Ishikawa (cell line): ENCODE results near the gene GJB6.

Source experiments
- CEBPB ChIP-seq: IDR thresholded peaks from 2 replicates; pipeline ENCODE4 v1.6.1; 2012
- CREB1 ChIP-seq: IDR thresholded peaks from 2 replicates; pipeline ENCODE4 v1.6.1; 2012; ENCODE audit warnings: low read depth
- EGR1 ChIP-seq: IDR thresholded peaks from 2 replicates; pipeline ENCODE4 v1.6.1; 2012
- EP300 ChIP-seq: IDR thresholded peaks from 2 replicates; pipeline ENCODE4 v1.6.1; 2012; ENCODE audit warnings: borderline replicate concordance
- FOXM1 ChIP-seq: IDR thresholded peaks from 2 replicates; pipeline ENCODE4 v1.6.1; 2012; ENCODE audit warnings: low read depth, borderline replicate concordance
- NFIC ChIP-seq: IDR thresholded peaks from 2 replicates; pipeline ENCODE4 v1.6.1; 2012
- RAD21 ChIP-seq: IDR thresholded peaks from 2 replicates; pipeline ENCODE4 v1.6.1; 2012; ENCODE audit warnings: low read depth
- TAF1 ChIP-seq: IDR thresholded peaks from 2 replicates; pipeline ENCODE4 v1.6.1; 2012; ENCODE audit warnings: low read depth, mild to moderate bottlenecking
- TEAD4 ChIP-seq: IDR thresholded peaks from 2 replicates; pipeline ENCODE4 v1.6.1; 2012
- YY1 ChIP-seq: IDR thresholded peaks from 2 replicates; pipeline ENCODE4 v1.6.1; 2012; ENCODE audit warnings: low read depth
- ZBTB7A ChIP-seq: IDR thresholded peaks from 2 replicates; pipeline ENCODE4 v1.6.1; 2012; ENCODE audit warnings: low read depth
- TF ChIP-seq, protein P1 (sequence below): IDR thresholded peaks from 2 replicates; pipeline ENCODE4 v1.6.1; 2012
- TF ChIP-seq, protein P2 (sequence below): IDR thresholded peaks from 2 replicates; pipeline ENCODE4 v1.6.1; 2012
- TF ChIP-seq, protein P3 (sequence below): IDR thresholded peaks from 2 replicates; pipeline ENCODE4 v1.6.1; 2012; ENCODE audit warnings: low read depth, mild to moderate bottlenecking

DNA sequence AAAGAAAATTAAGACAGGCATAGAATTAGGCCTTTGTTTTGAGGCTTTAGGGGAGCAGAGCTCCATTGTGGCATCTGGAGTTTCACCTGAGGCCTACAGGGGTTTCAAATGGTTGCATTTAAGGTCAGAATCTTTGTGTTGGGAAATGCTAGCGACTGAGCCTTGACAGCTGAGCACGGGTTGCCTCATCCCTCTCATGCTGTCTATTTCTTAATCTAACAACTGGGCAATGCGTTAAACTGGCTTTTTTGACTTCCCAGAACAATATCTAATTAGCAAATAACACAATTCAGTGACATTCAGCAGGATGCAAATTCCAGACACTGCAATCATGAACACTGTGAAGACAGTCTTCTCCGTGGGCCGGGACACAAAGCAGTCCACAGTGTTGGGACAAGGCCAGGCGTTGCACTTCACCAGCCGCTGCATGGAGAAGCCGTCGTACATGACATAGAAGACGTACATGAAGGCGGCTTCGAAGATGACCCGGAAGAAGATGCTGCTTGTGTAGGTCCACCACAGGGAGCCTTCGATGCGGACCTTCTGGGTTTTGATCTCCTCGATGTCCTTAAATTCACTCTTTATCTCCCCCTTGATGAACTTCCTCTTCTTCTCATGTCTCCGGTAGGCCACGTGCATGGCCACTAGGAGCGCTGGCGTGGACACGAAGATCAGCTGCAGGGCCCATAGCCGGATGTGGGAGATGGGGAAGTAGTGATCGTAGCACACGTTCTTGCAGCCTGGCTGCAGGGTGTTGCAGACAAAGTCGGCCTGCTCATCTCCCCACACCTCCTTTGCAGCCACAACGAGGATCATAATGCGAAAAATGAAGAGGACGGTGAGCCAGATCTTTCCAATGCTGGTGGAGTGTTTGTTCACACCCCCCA lies 43.2 kb downstream of the GJB6 start:
- TF ChIP-seq CEBPB (no peak), EP300 (no peak), TAF1 (no peak), RAD21 (no peak), ZBTB7A (no peak), CREB1 (no peak), YY1 (no peak), NFIC (no peak), TEAD4 (no peak), EGR1 (no peak), FOXM1 (no peak)
- TF ChIP-seq, protein P1, sequence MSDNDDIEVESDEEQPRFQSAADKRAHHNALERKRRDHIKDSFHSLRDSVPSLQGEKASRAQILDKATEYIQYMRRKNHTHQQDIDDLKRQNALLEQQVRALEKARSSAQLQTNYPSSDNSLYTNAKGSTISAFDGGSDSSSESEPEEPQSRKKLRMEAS, result no peak
- TF ChIP-seq, protein P2, sequence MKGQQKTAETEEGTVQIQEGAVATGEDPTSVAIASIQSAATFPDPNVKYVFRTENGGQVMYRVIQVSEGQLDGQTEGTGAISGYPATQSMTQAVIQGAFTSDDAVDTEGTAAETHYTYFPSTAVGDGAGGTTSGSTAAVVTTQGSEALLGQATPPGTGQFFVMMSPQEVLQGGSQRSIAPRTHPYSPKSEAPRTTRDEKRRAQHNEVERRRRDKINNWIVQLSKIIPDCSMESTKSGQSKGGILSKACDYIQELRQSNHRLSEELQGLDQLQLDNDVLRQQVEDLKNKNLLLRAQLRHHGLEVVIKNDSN, result no peak
- TF ChIP-seq, protein P3, sequence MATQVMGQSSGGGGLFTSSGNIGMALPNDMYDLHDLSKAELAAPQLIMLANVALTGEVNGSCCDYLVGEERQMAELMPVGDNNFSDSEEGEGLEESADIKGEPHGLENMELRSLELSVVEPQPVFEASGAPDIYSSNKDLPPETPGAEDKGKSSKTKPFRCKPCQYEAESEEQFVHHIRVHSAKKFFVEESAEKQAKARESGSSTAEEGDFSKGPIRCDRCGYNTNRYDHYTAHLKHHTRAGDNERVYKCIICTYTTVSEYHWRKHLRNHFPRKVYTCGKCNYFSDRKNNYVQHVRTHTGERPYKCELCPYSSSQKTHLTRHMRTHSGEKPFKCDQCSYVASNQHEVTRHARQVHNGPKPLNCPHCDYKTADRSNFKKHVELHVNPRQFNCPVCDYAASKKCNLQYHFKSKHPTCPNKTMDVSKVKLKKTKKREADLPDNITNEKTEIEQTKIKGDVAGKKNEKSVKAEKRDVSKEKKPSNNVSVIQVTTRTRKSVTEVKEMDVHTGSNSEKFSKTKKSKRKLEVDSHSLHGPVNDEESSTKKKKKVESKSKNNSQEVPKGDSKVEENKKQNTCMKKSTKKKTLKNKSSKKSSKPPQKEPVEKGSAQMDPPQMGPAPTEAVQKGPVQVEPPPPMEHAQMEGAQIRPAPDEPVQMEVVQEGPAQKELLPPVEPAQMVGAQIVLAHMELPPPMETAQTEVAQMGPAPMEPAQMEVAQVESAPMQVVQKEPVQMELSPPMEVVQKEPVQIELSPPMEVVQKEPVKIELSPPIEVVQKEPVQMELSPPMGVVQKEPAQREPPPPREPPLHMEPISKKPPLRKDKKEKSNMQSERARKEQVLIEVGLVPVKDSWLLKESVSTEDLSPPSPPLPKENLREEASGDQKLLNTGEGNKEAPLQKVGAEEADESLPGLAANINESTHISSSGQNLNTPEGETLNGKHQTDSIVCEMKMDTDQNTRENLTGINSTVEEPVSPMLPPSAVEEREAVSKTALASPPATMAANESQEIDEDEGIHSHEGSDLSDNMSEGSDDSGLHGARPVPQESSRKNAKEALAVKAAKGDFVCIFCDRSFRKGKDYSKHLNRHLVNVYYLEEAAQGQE, result no peak
